DOHH2 (cell line): ENCODE data around the gene CCNA2.

Experiments used
- CTCF ChIP-seq: fragments of 200-600 bp; sonication (generic); IDR thresholded peaks from one replicate; pipeline ENCODE4 v1.5.1; 2014; ENCODE audit warnings: antibody characterized with exemption, mild to moderate bottlenecking, low read depth, low read length; ENCODE audit not compliant: poor library complexity, severe bottlenecking
- EZH2phosphoT487 ChIP-seq: fragments of 200-600 bp; sonication (generic); IDR thresholded peaks from 2 replicates; pipeline ENCODE4 v1.6.1; 2017; ENCODE audit warnings: borderline replicate concordance, mild to moderate bottlenecking, antibody characterized with exemption, low read length, moderate library complexity, mixed read lengths

- TF ChIP-seq CTCF, result no peak
- no peak for TF ChIP-seq EZH2phosphoT487
Measured at GRCh38 chr4:121767166-121767565, 56.5 kb downstream of the CCNA2 start.
